DOHH2 (cell line): Measurements from ENCODE around the gene ENTPD3.
"Not testable (repeated sequence)": the region's sequence is repeated elsewhere in the genome, so short reads cannot be mapped to it uniquely, and the experiment has no call there.

ENCODE experiments used
- H3F3A ChIP-seq: fragments of 200-600 bp; sonication (generic), shearing (Covaris generic); 2 replicates; pipeline ENCODE4 v1.6.0; 2016; ENCODE audit warnings: antibody characterized with exemption, mild to moderate bottlenecking; ENCODE audit not compliant: control insufficient read depth, insufficient read depth
- H3K27ac ChIP-seq: fragments of 200-600 bp; sonication (generic); 2 replicates; pipeline ENCODE4 v1.5.1; 2014; ENCODE audit warnings: low read depth, mild to moderate bottlenecking, low read length, moderate library complexity
- H3K27me3 ChIP-seq: fragments of 200-600 bp; sonication (generic); 2 replicates; pipeline ENCODE4 v1.6.1; 2014; ENCODE audit warnings: mild to moderate bottlenecking, low read length, mixed read lengths; ENCODE audit not compliant: control insufficient read depth
- H3K36me3 ChIP-seq: fragments of 200-600 bp; sonication (generic); 2 replicates; pipeline ENCODE4 v1.6.1; 2014; ENCODE audit warnings: mild to moderate bottlenecking, low read length, moderate library complexity, mixed read lengths; ENCODE audit not compliant: control insufficient read depth
- H3K4me1 ChIP-seq: fragments of 200-600 bp; sonication (generic); 2 replicates; pipeline ENCODE4 v1.6.1; 2014; ENCODE audit warnings: mild to moderate bottlenecking, low read length, mixed read lengths; ENCODE audit not compliant: control insufficient read depth
- H3K4me2 ChIP-seq: fragments of 200-600 bp; sonication (generic); 2 replicates; pipeline ENCODE4 v1.6.0; 2014; ENCODE audit warnings: mild to moderate bottlenecking, low read length, moderate library complexity
- H3K4me3 ChIP-seq: fragments of 200-600 bp; sonication (generic); 2 replicates; pipeline ENCODE4 v1.5.1; 2014; ENCODE audit warnings: mild to moderate bottlenecking, low read length, mixed read lengths
- H3K79me2 ChIP-seq: fragments of 200-600 bp; sonication (generic); 2 replicates; pipeline ENCODE4 v1.6.1; 2014; ENCODE audit warnings: mild to moderate bottlenecking, low read length, mixed read lengths; ENCODE audit not compliant: control insufficient read depth
- H3K9me2 ChIP-seq: fragments of 200-600 bp; sonication (generic); replicated peaks from 2 replicates; pipeline ENCODE4 v1.6.1; 2014; ENCODE audit warnings: mild to moderate bottlenecking, low read length, mixed read lengths; ENCODE audit not compliant: control insufficient read depth
- H3K9me3 ChIP-seq: fragments of 200-600 bp; sonication (generic); 2 replicates; pipeline ENCODE4 v1.6.1; 2014; ENCODE audit warnings: antibody characterized with exemption, low read length, mixed read lengths; ENCODE audit not compliant: control insufficient read depth, insufficient read depth
- H4K20me1 ChIP-seq: fragments of 200-600 bp; sonication (generic); 2 replicates; pipeline ENCODE4 v1.6.0; 2014; ENCODE audit warnings: low read depth, mild to moderate bottlenecking, antibody characterized with exemption, low read length, moderate library complexity; ENCODE audit not compliant: control insufficient read depth, insufficient read depth
- EZH2phosphoT487 ChIP-seq: fragments of 200-600 bp; sonication (generic); IDR thresholded peaks from 2 replicates; pipeline ENCODE4 v1.6.1; 2017; ENCODE audit warnings: borderline replicate concordance, mild to moderate bottlenecking, antibody characterized with exemption, low read length, moderate library complexity, mixed read lengths
- TF ChIP-seq, protein P1 (sequence below): fragments of 200-600 bp; sonication (generic); IDR thresholded peaks from one replicate; pipeline ENCODE4 v1.5.1; 2014; ENCODE audit warnings: antibody characterized with exemption, mild to moderate bottlenecking, low read depth, low read length; ENCODE audit not compliant: poor library complexity, severe bottlenecking

ENTPD3 gene

GRCh38 chr3:40456279-40456939, 69.4 kb downstream of the ENTPD3 start:
- Histone ChIP-seq H3K4me2 (peak overlapping the region; percentile 89), H3K27ac (peak overlapping the region; percentile 49), H3K4me1 (peaks cover 42% of the 10 kb centered on the region), H3K36me3 (peaks cover 42% of the 10 kb centered on the region), H3K79me2 (peaks cover 55% of the 10 kb centered on the region), H3K9me2 (no peaks in the 10 kb centered on the region), H3K27me3 (no peaks in the 10 kb centered on the region), H3K4me3 (peak overlapping the region; percentile 93), H3K9me3 (no peaks in the 10 kb centered on the region), H4K20me1 (peaks cover 27% of the 10 kb centered on the region), H3F3A (peaks cover 27% of the 10 kb centered on the region)
- TF ChIP-seq, protein P1, sequence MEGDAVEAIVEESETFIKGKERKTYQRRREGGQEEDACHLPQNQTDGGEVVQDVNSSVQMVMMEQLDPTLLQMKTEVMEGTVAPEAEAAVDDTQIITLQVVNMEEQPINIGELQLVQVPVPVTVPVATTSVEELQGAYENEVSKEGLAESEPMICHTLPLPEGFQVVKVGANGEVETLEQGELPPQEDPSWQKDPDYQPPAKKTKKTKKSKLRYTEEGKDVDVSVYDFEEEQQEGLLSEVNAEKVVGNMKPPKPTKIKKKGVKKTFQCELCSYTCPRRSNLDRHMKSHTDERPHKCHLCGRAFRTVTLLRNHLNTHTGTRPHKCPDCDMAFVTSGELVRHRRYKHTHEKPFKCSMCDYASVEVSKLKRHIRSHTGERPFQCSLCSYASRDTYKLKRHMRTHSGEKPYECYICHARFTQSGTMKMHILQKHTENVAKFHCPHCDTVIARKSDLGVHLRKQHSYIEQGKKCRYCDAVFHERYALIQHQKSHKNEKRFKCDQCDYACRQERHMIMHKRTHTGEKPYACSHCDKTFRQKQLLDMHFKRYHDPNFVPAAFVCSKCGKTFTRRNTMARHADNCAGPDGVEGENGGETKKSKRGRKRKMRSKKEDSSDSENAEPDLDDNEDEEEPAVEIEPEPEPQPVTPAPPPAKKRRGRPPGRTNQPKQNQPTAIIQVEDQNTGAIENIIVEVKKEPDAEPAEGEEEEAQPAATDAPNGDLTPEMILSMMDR: no peak
- no peak for TF ChIP-seq EZH2phosphoT487

- TF ChIP-seq EZH2phosphoT487: no peak
- TF ChIP-seq, protein P1: no peak
- H3K4me2 ChIP-seq: peak within 1 kb of the TSS; percentile 89
- peaks cover 27% of the 10 kb centered on the region for H3F3A ChIP-seq
- peaks cover 28% of the 10 kb centered on the region for H4K20me1 ChIP-seq
- H3K79me2 ChIP-seq: peaks cover 58% of the 10 kb centered on the region
- H3K27me3 ChIP-seq: no peaks in the 10 kb centered on the region
- H3K27ac ChIP-seq: peak within 1 kb of the TSS; percentile 49
- H3K9me3 ChIP-seq: no peaks in the 10 kb centered on the region
- H3K36me3 ChIP-seq: peaks cover 50% of the 10 kb centered on the region
- peak within 1 kb of the TSS; percentile 93 for H3K4me3 ChIP-seq
- H3K9me2 ChIP-seq: no peaks in the 10 kb centered on the region
- H3K4me1 ChIP-seq: peaks cover 36% of the 10 kb centered on the region
Observed at GRCh38 chr3:40456940-40457823, 70.2 kb downstream of the ENTPD3 start, which contains the start of gene RPL14. TSS of gene RPL14 (plus strand) at chr3:40457339. CDS start at chr3:40457472, 133 bp downstream.

DNA sequence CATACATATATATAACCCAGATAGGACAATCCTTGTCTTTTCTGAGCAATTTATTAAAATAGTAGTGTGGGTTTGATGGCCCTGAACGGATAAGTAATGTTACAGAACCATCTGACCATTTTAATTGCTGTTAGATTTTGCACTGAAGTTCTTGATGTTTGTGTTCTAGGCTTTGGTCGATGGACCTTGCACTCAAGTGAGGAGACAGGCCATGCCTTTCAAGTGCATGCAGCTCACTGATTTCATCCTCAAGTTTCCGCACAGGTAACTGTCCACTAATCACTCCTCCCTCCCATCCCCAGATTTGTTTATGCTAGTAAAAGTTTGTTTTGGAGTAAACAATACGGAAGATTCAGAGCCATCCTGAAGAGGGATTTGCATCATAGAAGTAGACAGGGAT, 71.5 kb downstream of the ENTPD3 start:
- H3K36me3 ChIP-seq: peaks cover 63% of the 10 kb centered on the region
- peaks cover 58% of the 10 kb centered on the region for H3K79me2 ChIP-seq
- no peak for TF ChIP-seq EZH2phosphoT487
- peaks cover 36% of the 10 kb centered on the region for H3F3A ChIP-seq
- peaks cover 30% of the 10 kb centered on the region for H3K4me1 ChIP-seq
- H3K27me3 ChIP-seq: no peaks in the 10 kb centered on the region
- no peaks in the 10 kb centered on the region for H3K9me2 ChIP-seq
- peak overlapping the region; percentile 89 for H3K4me2 ChIP-seq
- no peaks in the 10 kb centered on the region for H3K9me3 ChIP-seq
- H4K20me1 ChIP-seq: peaks cover 28% of the 10 kb centered on the region
- H3K4me3 ChIP-seq: peak overlapping the region; percentile 93
- peak overlapping the region; percentile 49; the same call in 1 of the 2 replicates for H3K27ac ChIP-seq

GRCh38 chr3:40460481-40460880, 73.5 kb downstream of the ENTPD3 start:
- H3K27me3 ChIP-seq, H3K9me3 ChIP-seq, H3K4me2 ChIP-seq, H3K27ac ChIP-seq, H3K4me3 ChIP-seq, H3K9me2 ChIP-seq: not testable (repeated sequence)
- peaks cover 28% of the 10 kb centered on the region for H4K20me1 ChIP-seq
- peaks cover 58% of the 10 kb centered on the region for H3K79me2 ChIP-seq
- H3K4me1 ChIP-seq: peaks cover 22% of the 10 kb centered on the region
- H3F3A ChIP-seq: peaks cover 55% of the 10 kb centered on the region
- H3K36me3 ChIP-seq: peaks cover 83% of the 10 kb centered on the region
